Omental fat pad (tissue), 4 donors: Measurements from ENCODE around the gene REV3L. TPM values are rescaled to one million over a fixed set of nuclear protein-coding genes. Genes with fewer than 3 reads are reported as not detected.
A peak's percentile ranks its signal among the peaks of the same experiment; 100 is the strongest.
"Not testable (repeated sequence)": the region's sequence is repeated elsewhere in the genome, so short reads cannot be mapped to it uniquely, and the experiment has no call there.

Experiments used
- ATAC-seq: fragments of 150-250 bp; one replicate; pipeline ENCODE4 v1.9.1; 2016; ENCODE audit warnings: mild to moderate bottlenecking, moderate library complexity; ENCODE audit not compliant: low FRiP score
- DNase-seq: peaks from one replicate; pipeline ENCODE4 v3.0.0-alpha.2; 2019; ENCODE audit warnings: low spot score
- total RNA-seq, 4 donors: library from RNA; depleted of rRNA; stranded (reverse); fragments of >200 nt; gene quantifications; one replicate each; pipeline ENCODE4 v1.1.0, GENCODE V29; 2016
- TF ChIP-seq, protein P1 (sequence below), 3 donors: fragments of 450-650 bp; IDR thresholded peaks; one replicate each; pipeline ENCODE4 v1.5.1; 2016 to 2017; ENCODE audit warnings: antibody characterized with exemption in 3 of 3, mild to moderate bottlenecking in 3 of 3, moderate library complexity in 2 of 3

Gene REV3L
- total RNA-seq, 4 donors from 2014 or later: 55.5 to 111 (median 63.2) TPM

DNA sequence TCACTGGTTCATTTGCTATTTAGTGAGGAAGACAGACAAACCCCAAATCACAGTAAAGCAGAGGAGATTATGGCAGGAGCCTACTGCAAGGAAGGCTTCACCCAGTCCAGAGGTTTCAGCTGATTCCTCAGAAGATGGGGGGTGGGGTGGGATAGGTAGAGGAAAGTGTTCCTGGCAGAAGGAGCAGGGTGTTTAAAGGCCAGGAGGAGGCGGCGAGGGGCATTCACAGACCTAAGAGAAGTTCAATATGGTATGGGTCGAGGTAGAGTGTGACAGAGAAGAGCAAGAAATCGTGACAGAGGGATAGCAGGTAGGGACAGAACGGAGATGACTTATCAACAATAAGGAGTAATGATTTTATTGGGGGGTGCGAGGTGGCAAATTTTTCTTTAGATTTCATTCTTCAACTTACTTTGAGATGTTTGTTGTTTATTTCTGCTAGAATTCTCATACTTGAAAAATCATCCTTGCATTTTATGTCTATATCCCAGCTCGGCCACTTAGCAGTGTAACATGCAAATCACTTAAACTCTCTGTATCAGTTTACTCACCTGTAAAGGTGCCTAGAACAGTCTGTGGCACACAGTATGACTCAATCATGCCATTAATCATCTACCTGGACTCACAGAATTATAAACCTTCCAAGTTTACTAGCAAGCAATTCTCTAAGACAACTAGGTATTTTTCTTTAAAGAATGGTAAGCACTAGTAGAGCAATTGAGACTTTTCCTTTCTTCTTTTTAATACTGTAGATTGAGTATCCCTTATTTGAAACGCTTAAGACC is 176.7 kb downstream of the REV3L start:
- ATAC-seq: no peak
- TF ChIP-seq, protein P1, sequence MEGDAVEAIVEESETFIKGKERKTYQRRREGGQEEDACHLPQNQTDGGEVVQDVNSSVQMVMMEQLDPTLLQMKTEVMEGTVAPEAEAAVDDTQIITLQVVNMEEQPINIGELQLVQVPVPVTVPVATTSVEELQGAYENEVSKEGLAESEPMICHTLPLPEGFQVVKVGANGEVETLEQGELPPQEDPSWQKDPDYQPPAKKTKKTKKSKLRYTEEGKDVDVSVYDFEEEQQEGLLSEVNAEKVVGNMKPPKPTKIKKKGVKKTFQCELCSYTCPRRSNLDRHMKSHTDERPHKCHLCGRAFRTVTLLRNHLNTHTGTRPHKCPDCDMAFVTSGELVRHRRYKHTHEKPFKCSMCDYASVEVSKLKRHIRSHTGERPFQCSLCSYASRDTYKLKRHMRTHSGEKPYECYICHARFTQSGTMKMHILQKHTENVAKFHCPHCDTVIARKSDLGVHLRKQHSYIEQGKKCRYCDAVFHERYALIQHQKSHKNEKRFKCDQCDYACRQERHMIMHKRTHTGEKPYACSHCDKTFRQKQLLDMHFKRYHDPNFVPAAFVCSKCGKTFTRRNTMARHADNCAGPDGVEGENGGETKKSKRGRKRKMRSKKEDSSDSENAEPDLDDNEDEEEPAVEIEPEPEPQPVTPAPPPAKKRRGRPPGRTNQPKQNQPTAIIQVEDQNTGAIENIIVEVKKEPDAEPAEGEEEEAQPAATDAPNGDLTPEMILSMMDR (IDR thresholded peaks at IDR 0.05): no peak
- DNase-seq: no peak

DNA sequence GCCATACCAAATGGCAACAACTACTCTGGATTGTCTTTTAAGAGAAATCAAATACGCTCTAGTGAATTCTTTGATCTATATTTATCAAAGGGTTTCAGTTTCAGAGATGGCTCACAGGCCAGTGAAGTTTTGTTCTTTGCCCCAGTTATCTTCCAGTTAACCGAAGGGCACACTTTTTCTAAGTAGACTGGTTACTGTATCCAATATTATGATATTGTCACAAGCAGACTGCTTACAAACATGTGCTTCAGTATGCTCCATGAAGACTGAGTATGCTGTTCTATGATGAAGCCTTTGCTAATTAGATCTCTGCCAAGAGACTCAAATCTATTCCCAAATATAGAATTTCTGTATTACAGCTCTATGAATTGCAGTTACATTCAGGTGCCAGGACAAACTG is 181.1 kb downstream of the REV3L start:
- DNase-seq: no peak
- TF ChIP-seq, protein P1 (IDR thresholded peaks at IDR 0.05): no peak
- ATAC-seq: no peak

DNA sequence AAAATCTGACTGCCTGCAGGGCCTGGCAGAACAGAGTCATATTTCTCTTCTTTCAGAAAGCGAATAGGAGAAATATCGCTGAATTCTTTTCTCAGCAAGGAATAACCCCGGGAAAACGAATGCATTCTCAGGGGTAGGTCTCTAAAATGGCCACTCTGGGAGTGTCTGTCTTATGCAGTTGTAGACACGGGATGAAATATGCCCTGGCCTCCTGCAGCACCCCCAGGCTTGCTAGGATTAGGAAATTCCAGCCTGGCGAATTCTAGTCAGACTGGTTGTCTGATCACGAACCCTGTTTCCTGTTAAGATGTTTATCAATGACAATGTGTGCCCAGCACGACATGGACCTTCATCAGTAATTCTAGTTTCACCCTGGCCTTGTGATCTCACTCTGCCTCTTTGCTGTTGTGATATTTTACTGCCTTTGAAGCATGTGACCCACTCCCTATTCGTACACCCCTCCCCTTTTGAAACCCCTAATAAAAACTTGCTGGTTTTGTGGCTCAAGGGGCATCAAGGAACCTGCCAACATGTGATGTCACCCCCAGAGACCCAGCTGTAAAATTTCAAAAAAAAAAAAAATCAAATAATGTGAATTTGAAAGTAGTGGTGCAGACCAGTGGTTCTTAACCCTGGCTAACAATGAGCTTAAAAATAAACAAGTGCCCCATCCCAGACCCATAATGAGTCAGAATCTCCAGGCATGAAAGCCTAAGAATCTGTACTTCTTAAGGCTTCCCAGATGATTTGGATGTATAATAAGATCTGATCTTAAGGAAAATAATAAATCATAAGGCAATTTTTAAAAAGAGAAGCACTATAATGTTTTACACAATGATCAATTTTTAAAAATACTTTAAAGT is 181.8 kb downstream of the REV3L start:
- not testable (repeated sequence) for ATAC-seq, DNase-seq

DNA sequence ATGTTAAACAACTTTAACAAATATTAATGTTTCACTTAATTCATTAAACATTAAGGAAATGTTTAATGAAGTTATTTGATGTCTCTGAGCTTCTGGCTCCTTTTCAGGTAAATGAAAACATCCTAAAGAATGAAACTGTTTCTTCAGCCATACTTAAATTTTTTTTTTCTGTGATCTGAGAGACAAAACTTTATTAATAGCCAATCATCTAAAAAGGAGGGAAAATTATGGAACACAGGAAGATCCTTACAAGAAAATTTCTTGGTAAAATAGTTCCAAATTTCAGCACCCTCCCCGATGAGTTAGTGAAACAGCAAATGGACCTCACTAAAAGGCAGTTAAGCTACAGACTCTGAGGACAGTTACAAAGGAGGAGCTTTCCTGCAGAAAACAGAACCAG is 185.2 kb downstream of the REV3L start:
- DNase-seq (no peak), ATAC-seq (no peak)
- TF ChIP-seq, protein P1 (IDR thresholded peaks at IDR 0.05): no peak

DNA sequence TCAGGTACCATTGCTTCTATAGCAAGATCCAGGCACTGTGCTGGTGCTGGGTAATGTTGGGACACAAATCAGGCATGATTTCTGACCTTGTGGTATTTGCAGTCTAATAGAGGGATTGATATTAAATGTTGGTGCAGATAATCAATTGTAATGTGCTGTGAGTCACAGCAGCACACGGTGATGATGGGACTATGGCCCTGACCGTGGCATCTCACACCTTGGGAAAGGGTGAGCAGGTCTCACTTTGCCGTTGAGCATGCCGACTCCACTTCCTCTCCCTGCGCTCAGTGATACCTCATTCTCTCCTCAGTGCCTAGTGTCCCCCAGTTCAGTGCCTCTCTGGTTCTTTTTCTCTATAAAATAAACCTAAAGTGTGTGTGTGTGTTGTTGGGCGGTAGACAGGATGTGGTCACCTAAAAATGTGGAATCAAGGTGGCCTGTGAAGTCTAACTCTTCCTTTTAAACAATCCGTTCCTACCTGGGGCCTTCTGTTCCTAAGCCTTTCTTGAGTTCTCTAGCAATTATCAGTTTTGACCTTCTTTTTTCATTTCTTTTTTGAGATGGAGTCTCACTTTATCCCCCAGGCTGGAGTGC is 188.5 kb downstream of the REV3L start:
- no peak for ATAC-seq
- TF ChIP-seq, protein P1 (IDR thresholded peaks at IDR 0.05): no peak

DNA sequence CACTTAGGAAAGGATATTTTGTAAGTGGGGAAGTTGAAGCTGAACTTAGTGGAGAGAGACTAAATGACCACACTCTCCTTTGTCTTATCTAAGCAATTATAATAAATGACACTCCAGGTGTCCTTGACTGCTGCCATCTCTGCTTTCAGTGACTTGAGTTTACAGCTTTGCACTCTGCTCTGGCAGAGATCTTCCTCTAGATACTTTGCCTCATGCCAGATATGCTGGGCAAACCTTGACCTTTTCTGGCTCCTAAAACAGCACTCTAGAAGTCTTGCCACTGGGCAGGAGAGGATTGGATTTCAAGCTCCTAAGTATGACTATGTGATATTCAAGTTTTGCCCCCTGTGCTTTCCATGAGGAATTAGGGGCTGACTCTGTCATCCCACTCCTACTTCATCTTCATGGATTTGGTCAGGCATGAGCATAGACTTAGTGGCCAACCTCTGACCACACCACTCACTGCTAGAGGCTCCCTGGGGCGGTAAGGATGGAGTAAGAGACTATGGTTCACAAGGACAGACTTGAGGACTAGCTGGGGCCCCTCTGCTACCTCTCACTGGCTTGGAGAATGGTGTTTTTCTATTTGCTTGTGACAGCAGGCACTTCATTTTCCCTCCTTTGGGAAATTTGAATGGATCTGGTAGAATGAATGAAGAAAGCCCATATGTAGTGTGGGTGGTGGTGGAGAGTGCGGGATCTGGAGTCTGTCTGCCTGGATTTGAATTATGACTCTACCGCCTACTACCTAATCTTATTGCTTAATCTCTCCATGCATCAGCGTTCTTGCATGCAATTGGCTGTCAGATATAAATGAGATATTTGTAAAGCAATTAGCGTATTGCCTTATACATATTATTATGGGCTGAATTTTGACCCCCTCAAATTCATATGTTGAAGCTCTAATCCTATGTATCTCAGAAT is 191.4 kb downstream of the REV3L start:
- no peak for ATAC-seq
- no peak for DNase-seq
- TF ChIP-seq, protein P1 (IDR thresholded peaks at IDR 0.05): no peak

More for the DNA sequence above, 188.5 kb downstream of the REV3L start:
- no peak for DNase-seq

DNA sequence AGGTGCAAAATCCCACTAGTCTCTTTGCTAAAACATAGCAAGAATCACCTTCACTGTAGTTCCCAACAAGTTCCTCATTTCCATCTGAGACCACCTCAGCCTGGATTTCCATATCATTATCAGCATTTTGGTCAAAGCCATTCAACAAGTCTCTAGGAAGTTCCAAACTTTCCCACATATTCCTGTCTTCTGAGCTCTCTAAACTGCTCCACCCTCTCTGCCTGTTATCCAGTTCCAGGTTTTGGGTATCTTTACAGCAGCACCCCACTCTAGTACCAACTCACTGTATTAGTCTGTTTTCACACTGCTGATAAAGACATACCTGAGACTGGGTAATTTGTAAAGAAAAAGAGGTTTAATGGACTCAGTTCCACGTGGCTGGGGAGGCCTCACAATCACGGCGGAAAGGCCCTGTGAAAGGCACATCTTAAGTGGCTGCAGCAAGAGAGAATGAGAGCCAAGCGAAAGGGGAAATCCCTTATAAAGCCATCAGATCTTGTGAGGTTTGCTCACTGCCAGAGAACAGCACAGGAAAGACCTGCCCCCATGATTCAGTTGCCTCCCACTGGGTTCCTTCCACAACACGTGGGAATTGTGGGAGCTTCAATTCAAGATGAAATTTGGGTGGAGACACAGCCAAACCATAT is 192.2 kb downstream of the REV3L start:
- DNase-seq: not testable (repeated sequence)
- ATAC-seq: peak; percentile 44

DNA sequence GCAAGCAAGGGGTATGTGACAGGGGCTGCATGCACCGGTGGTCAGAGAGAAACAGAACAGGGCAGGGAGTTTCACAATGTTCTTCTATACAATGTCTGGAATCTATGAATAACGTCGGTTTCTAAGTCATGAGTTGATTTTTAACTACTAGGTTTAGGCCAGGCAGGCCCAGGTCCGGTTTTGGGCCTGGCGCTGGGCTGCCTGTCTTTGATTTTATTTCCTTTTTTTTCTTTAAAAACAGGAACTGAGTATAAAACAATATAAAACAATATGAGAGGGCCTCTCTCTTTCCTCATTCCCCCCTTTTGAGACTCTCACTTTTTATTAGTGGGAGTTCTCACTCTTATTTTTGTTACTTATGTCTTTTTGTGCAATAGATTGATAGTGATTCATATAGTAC is 198.7 kb downstream of the REV3L start:
- not testable (repeated sequence) for DNase-seq, ATAC-seq
